AG20443 (cell line): ENCODE data around the gene RPL36.
A peak's percentile ranks its signal among the peaks of the same experiment; 100 is the strongest.
"Not testable (repeated sequence)": the region's sequence is repeated elsewhere in the genome, so short reads cannot be mapped to it uniquely, and the experiment has no call there.

Source experiments
- DNase-seq: peaks from one replicate; pipeline ENCODE4 v3.0.0; 2012; ENCODE audit warnings: low spot score, mixed read lengths

Gene RPL36

GRCh38 chr19:5690955-5691821 is 1.1 kb downstream of the RPL36 start:
- DNase-seq, result peak; percentile 55

- DNase-seq, result peak; percentile 32
Measured at GRCh38 chr19:5691822-5692722, 2.0 kb downstream of the RPL36 start.

GRCh38 chr19:5692723-5693194 is 2.7 kb downstream of the RPL36 start:
- no peak for DNase-seq

GRCh38 chr19:5693195-5694166 is 3.4 kb downstream of the RPL36 start:
- DNase-seq, result no peak

- no peak for DNase-seq
Measured at GRCh38 chr19:5694167-5694955, 4.3 kb downstream of the RPL36 start.

- no peak for DNase-seq
Measured at GRCh38 chr19:5694956-5695648, 5.0 kb downstream of the RPL36 start.

- no peak for DNase-seq
Measured at GRCh38 chr19:5695649-5696195, 5.6 kb downstream of the RPL36 start.

GRCh38 chr19:5696196-5697021 is 6.3 kb downstream of the RPL36 start:
- DNase-seq, result no peak

GRCh38 chr19:5697022-5697889 is 7.2 kb downstream of the RPL36 start:
- no peak for DNase-seq

GRCh38 chr19:5697890-5698634 is 8.0 kb downstream of the RPL36 start:
- DNase-seq, result no peak

GRCh38 chr19:5698635-5699422 is 8.7 kb downstream of the RPL36 start:
- DNase-seq, result no peak

GRCh38 chr19:5700455-5701092 is 10.5 kb downstream of the RPL36 start:
- DNase-seq, result no peak

- DNase-seq, result not testable (repeated sequence)
Measured at GRCh38 chr19:5702053-5702410, 11.9 kb downstream of the RPL36 start.

GRCh38 chr19:5703819-5704818 is 14.0 kb downstream of the RPL36 start:
- DNase-seq, result no peak

- DNase-seq, result no peak
Measured at GRCh38 chr19:5705552-5705951, 15.5 kb downstream of the RPL36 start.
